IMR-90 (cell line): Measurements from ENCODE around the gene TSPAN4. TPM values are rescaled to one million over a fixed set of nuclear protein-coding genes. Genes with fewer than 3 reads are reported as not detected.

Experiments used
- ATAC-seq: fragments of 200-7000 bp; cut with Tn5 transposase; 2 replicates; pipeline ENCODE4 v1.9.1; 2020; ENCODE audit warnings: low read depth, mild to moderate bottlenecking, moderate library complexity
- BruUV-seq: library from RNA; stranded (reverse); fragments of 400-500 nt; replicated peaks from 2 replicates; lab custom pipeline; 2021; lab: Mats Ljungman, UMichigan
- CTCF ChIA-PET: fragments of 300-600 bp; formaldehyde crosslinking; extraction: SDS; loops from one replicate; lab custom pipeline; 2021; ENCODE audit warnings: antibody characterized with exemption; lab: Yijun Ruan, JAX
- POLR2A ChIA-PET: fragments of 300-600 bp; sonication (Branson Sonifier 250); formaldehyde crosslinking; loops from one replicate; lab custom pipeline; 2022; ENCODE audit warnings: antibody characterized with exemption; ENCODE audit not compliant: unreplicated experiment; lab: Charles Lee
- DNase-seq: peaks from one replicate; pipeline ENCODE4 v3.0.0; 2013
- H2AFZ ChIP-seq: replicated peaks from 2 replicates; pipeline ENCODE3; 2013; ENCODE audit warnings: low read length, mild to moderate bottlenecking; ENCODE audit not compliant: poor library complexity
- H2AK5ac ChIP-seq: 2 replicates; pipeline ENCODE4 v1.6.1; 2013; ENCODE audit warnings: low read depth, low read length, inconsistent platforms
- H2AK9ac ChIP-seq: replicated peaks from 2 replicates; pipeline ENCODE3; 2013; ENCODE audit warnings: mild to moderate bottlenecking, low read depth, low read length, moderate library complexity; ENCODE audit not compliant: poor library complexity
- H2BK120ac ChIP-seq: 2 replicates; pipeline ENCODE4 v1.6.1; 2013; ENCODE audit warnings: low read depth, low read length, inconsistent platforms
- H2BK15ac ChIP-seq: 3 replicates; pipeline ENCODE4 v1.6.1; 2013; ENCODE audit warnings: low read depth, low read length, inconsistent platforms
- H2BK20ac ChIP-seq: 2 replicates; pipeline ENCODE4 v1.6.1; 2013; ENCODE audit warnings: low read depth, mild to moderate bottlenecking, inconsistent platforms, low read length, moderate library complexity
- H2BK5ac ChIP-seq: 2 replicates; pipeline ENCODE4 v1.6.1; 2013; ENCODE audit warnings: mild to moderate bottlenecking, low read depth, low read length, inconsistent platforms; ENCODE audit not compliant: poor library complexity, severe bottlenecking
- H3K14ac ChIP-seq: replicated peaks from 2 replicates; pipeline ENCODE4 v1.6.1; 2013; ENCODE audit warnings: low read depth, low read length, inconsistent platforms
- H3K18ac ChIP-seq: 2 replicates; pipeline ENCODE4 v1.6.1; 2013; ENCODE audit warnings: low read depth, low read length, control low read depth
- H3K23ac ChIP-seq: 2 replicates; pipeline ENCODE4 v1.6.1; 2013; ENCODE audit warnings: low read depth, low read length, inconsistent platforms
- H3K27ac ChIP-seq: 2 replicates; pipeline ENCODE4 v1.5.1; 2013; ENCODE audit warnings: mild to moderate bottlenecking, control low read depth, low read length; ENCODE audit not compliant: insufficient read depth
- H3K27me3 ChIP-seq: 2 replicates; pipeline ENCODE4 v1.6.1; 2013; ENCODE audit warnings: low read length; ENCODE audit not compliant: control insufficient read depth, insufficient read depth
- H3K36me3 ChIP-seq: 2 replicates; pipeline ENCODE4 v1.6.1; 2013; ENCODE audit warnings: low read length, mixed read lengths; ENCODE audit not compliant: control insufficient read depth, insufficient read depth
- H3K4ac ChIP-seq: 2 replicates; pipeline ENCODE4 v1.6.1; 2013; ENCODE audit warnings: low read depth, low read length, inconsistent platforms
- H3K4me1 ChIP-seq: 2 replicates; pipeline ENCODE4 v1.6.1; 2013; ENCODE audit warnings: low read length, mixed read lengths; ENCODE audit not compliant: control insufficient read depth, insufficient read depth
- H3K4me2 ChIP-seq: 2 replicates; pipeline ENCODE4 v1.6.1; 2013; ENCODE audit warnings: low read depth, mild to moderate bottlenecking, control low read depth, low read length, moderate library complexity
- H3K4me3 ChIP-seq: 2 replicates; pipeline ENCODE4 v1.5.1; 2013; ENCODE audit warnings: low read depth, mild to moderate bottlenecking, control low read depth, low read length, moderate library complexity; ENCODE audit not compliant: insufficient read depth
- H3K56ac ChIP-seq: 2 replicates; pipeline ENCODE4 v1.6.1; 2013; ENCODE audit warnings: low read length, inconsistent platforms; ENCODE audit not compliant: insufficient read depth; ENCODE audit errors: extremely low read depth
- H3K79me1 ChIP-seq, 2 experiments: 2 replicates each; pipeline ENCODE4 v1.6.1; 2013; ENCODE audit warnings: low read length in 2 of 2, inconsistent platforms in 1 of 2, low read depth in 1 of 2
- H3K9ac ChIP-seq: 2 replicates; pipeline ENCODE4 v1.6.1; 2013; ENCODE audit warnings: low read depth, low read length, control low read depth
- H3K9me1 ChIP-seq: 2 replicates; pipeline ENCODE4 v1.6.1; 2013; ENCODE audit warnings: low read length, inconsistent platforms; ENCODE audit not compliant: insufficient read depth
- H3K9me3 ChIP-seq: 2 replicates; pipeline ENCODE4 v1.6.1; 2013; ENCODE audit warnings: low read length; ENCODE audit not compliant: control insufficient read depth, insufficient read depth
- H4K20me1 ChIP-seq: 2 replicates; pipeline ENCODE4 v1.6.1; 2013; ENCODE audit warnings: low read length, inconsistent platforms; ENCODE audit not compliant: insufficient read depth
- H4K5ac ChIP-seq: 2 replicates; pipeline ENCODE4 v1.6.1; 2013; ENCODE audit warnings: mild to moderate bottlenecking, low read depth, low read length, control low read depth
- H4K8ac ChIP-seq, 2 experiments: 2 replicates each; pipeline ENCODE4 v1.6.1; 2013; ENCODE audit warnings: low read depth in 2 of 2, low read length in 2 of 2, control low read depth in 1 of 2, inconsistent platforms in 1 of 2
- H4K91ac ChIP-seq: 2 replicates; pipeline ENCODE4 v1.6.1; 2013; ENCODE audit warnings: low read depth, low read length, inconsistent platforms; ENCODE audit not compliant: insufficient read depth
- BHLHE40 ChIP-seq: fragments of 150-350 bp; IDR thresholded peaks from 2 replicates; pipeline ENCODE4 v1.6.1; 2016; ENCODE audit warnings: mild to moderate bottlenecking, low read depth, low read length
- CEBPB ChIP-seq: IDR thresholded peaks from 2 replicates; pipeline ENCODE4 v1.6.1; 2012; ENCODE audit warnings: low read depth, low read length, improper control_type of control experiment
- CHD1 ChIP-seq: IDR thresholded peaks from 2 replicates; pipeline ENCODE4 v1.6.1; 2012; ENCODE audit warnings: low read depth, low read length, improper control_type of control experiment
- CTCF ChIP-seq: conservative IDR thresholded peaks from 2 replicates; pipeline ENCODE4 v1.5.1; 2012; ENCODE audit warnings: mild to moderate bottlenecking, low read depth, low read length, improper control_type of control experiment
- ELK1 ChIP-seq: fragments of 150-350 bp; IDR thresholded peaks from 2 replicates; pipeline ENCODE4 v1.6.1; 2016; ENCODE audit warnings: low read depth, mild to moderate bottlenecking, low read length, moderate library complexity, borderline replicate concordance
- FOS ChIP-seq: fragments of 150-350 bp; IDR thresholded peaks from 2 replicates; pipeline ENCODE4 v1.6.1; 2016; ENCODE audit warnings: low read depth, low read length
- MAFK ChIP-seq: IDR thresholded peaks from 2 replicates; pipeline ENCODE4 v1.6.1; 2012; ENCODE audit warnings: low read depth, low read length, improper control_type of control experiment
- MAZ ChIP-seq: IDR thresholded peaks from 2 replicates; pipeline ENCODE4 v1.6.1; 2012; ENCODE audit warnings: low read depth, mild to moderate bottlenecking, low read length, improper control_type of control experiment, moderate library complexity, borderline replicate concordance
- MXI1 ChIP-seq: IDR thresholded peaks from 2 replicates; pipeline ENCODE4 v1.6.1; 2012; ENCODE audit warnings: low read depth, mild to moderate bottlenecking, low read length, moderate library complexity, borderline replicate concordance
- NFE2L2 ChIP-seq: fragments of 150-350 bp; IDR thresholded peaks from 2 replicates; pipeline ENCODE4 v1.6.1; 2016; ENCODE audit warnings: low read depth, mild to moderate bottlenecking, low read length
- POLR2A ChIP-seq: IDR thresholded peaks from 2 replicates; pipeline ENCODE4 v1.6.1; 2012; ENCODE audit warnings: mild to moderate bottlenecking, low read depth, low read length
- RAD21 ChIP-seq: IDR thresholded peaks from 2 replicates; pipeline ENCODE4 v1.6.1; 2012; ENCODE audit warnings: low read length, improper control_type of control experiment
- RCOR1 ChIP-seq: IDR thresholded peaks from 2 replicates; pipeline ENCODE4 v1.6.1; 2012; ENCODE audit warnings: mild to moderate bottlenecking, low read length, improper control_type of control experiment; ENCODE audit not compliant: insufficient replicate concordance
- RFX5 ChIP-seq: IDR thresholded peaks from 2 replicates; pipeline ENCODE4 v1.8.0; 2012; ENCODE audit warnings: low read depth, mild to moderate bottlenecking, low read length, moderate library complexity
- SMC3 ChIP-seq: fragments of 150-350 bp; IDR thresholded peaks from 2 replicates; pipeline ENCODE4 v1.6.1; 2016; ENCODE audit warnings: low read depth, mild to moderate bottlenecking, antibody characterized with exemption, low read length, moderate library complexity
- USF2 ChIP-seq: fragments of 150-350 bp; IDR thresholded peaks from 2 replicates; pipeline ENCODE4 v1.6.1; 2017; ENCODE audit warnings: mild to moderate bottlenecking, antibody characterized with exemption, low read length, low read depth
- WGBS, 2 experiments: methylation state at CpG; one replicate each; pipeline versions ENCODE4 v1.1.5 to v1.1.7; 2013; ENCODE audit warnings: missing lambda C conversion rate in 2 of 2; ENCODE audit not compliant: insufficient read length in 1 of 2; ENCODE audit errors: extremely low coverage in 2 of 2; 5-methylcytosine and 5-hydroxymethylcytosine counted together
- dilution Hi-C: fragments of 300-500 bp; cut with HindIII; formaldehyde crosslinking; loops from one replicate; pipeline ENCODE4 v1.14.3; 2018; ENCODE audit warnings: low sequenced_read_pairs; ENCODE audit not compliant: unreplicated experiment
- in situ Hi-C: fragments of 300-500 bp; cut with MboI; formaldehyde crosslinking; loops from 3 replicates; pipeline ENCODE4 v1.14.3; 2019; ENCODE audit warnings: low sequenced_read_pairs, inconsistent platforms, mixed read lengths
- intact Hi-C: fragments of 100-400 bp; cut with micrococcal nuclease; formaldehyde crosslinking; loops from 2 replicates; pipeline ENCODE4 v1.10.0; 2022
- polyA plus RNA-seq, 3 experiments: library from polyadenylated mRNA; depleted of rRNA; stranded (reverse); fragments of >200 nt; gene quantifications; 2 replicates each; pipeline ENCODE4 v1.2.3, GENCODE V29; 2012; ENCODE audit warnings: low replicate concordance in 1 of 3
- total RNA-seq: library from RNA; depleted of rRNA; stranded (reverse); fragments of >200 nt; gene quantifications from 2 replicates; pipeline ENCODE4 v1.2.3, GENCODE V29; 2012

TSPAN4 gene
- total and polyA plus RNA-seq, 2 of the 4 experiments (the other 2 are of a cell fraction): 161 to 293 TPM

GRCh38 chr11:908273-908672 is 65.6 kb downstream of the TSPAN4 start:
- intact Hi-C loops (no loop called here), dilution Hi-C loops (no loop called here), in situ Hi-C loops (no loop called here)
- no peak overlapping the region for H3K56ac ChIP-seq
- H4K20me1 ChIP-seq: no peaks in the 10 kb centered on the region; the same call in none of the 2 replicates
- no peak overlapping the region for H2AK5ac ChIP-seq
- H3K4ac ChIP-seq: no peak overlapping the region
- no peak overlapping the region for H3K14ac ChIP-seq
- no peak overlapping the region for H3K18ac ChIP-seq
- H4K5ac ChIP-seq: no peak overlapping the region
- H3K4me1 ChIP-seq: peaks cover 7% of the 10 kb centered on the region; the same call in 1 of the 2 replicates
- no peaks in the 10 kb centered on the region for H3K9me3 ChIP-seq
- no peak overlapping the region for H3K9ac ChIP-seq
- H2BK20ac ChIP-seq: no peak overlapping the region
- no peak overlapping the region for H4K8ac ChIP-seq
- H3K27ac ChIP-seq: no peak overlapping the region
- H2BK15ac ChIP-seq: no peak overlapping the region
- H3K79me1 ChIP-seq: peaks cover 9 to 57% of the 10 kb centered on the region in 2 experiments
- no peak for ATAC-seq
- H3K27me3 ChIP-seq: no peaks in the 10 kb centered on the region
- H4K91ac ChIP-seq: no peak overlapping the region
- H3K4me3 ChIP-seq: no peak overlapping the region
- 0 out of 2 replicates have a peak, but pooled peaks cover 11% of the 10 kb centered on the region for H3K9me1 ChIP-seq
- no CpG with 5 or more reads among the region's 5 CpGs for WGBS, 2 experiments
- H3K23ac ChIP-seq: no peak overlapping the region
- POLR2A ChIA-PET: no interaction called here
- DNase-seq: no peak
- BruUV-seq: no TSS peak
- H3K36me3 ChIP-seq: peaks cover 10% of the 10 kb centered on the region
- CTCF ChIA-PET: no interaction called here
- H2AK9ac ChIP-seq: peak overlapping the region; percentile 9
- no peak overlapping the region for H3K4me2 ChIP-seq
- no peak overlapping the region for H2AFZ ChIP-seq
- H2BK5ac ChIP-seq: no peak overlapping the region
- no peak for TF ChIP-seq ELK1
- no peak for TF ChIP-seq BHLHE40
- no peak for TF ChIP-seq CHD1
- no peak for TF ChIP-seq RCOR1
- TF ChIP-seq POLR2A: no peak
- no peak for TF ChIP-seq CTCF
- TF ChIP-seq CEBPB: no peak
- no peak for TF ChIP-seq NFE2L2
- TF ChIP-seq RFX5: no peak
- TF ChIP-seq MAFK: no peak
- no peak for TF ChIP-seq MAZ
- no peak for TF ChIP-seq SMC3
- TF ChIP-seq RAD21: no peak
- TF ChIP-seq FOS: no peak
- TF ChIP-seq USF2: no peak
- TF ChIP-seq MXI1: no peak
- H2BK120ac ChIP-seq: no peak overlapping the region
